HG03045 (cell line): ENCODE results near the gene NFASC.

ENCODE experiments used
- ATAC-seq: cut with Tn5 transposase; IDR thresholded peaks from one replicate; pipeline ENCODE4 v1.9.1; 2021; ENCODE audit warnings: mild to moderate bottlenecking, moderate library complexity; ENCODE audit not compliant: unreplicated experiment

Gene NFASC

GRCh38 chr1:204979306-204979705 is 108.6 kb downstream of the NFASC start:
- ATAC-seq = no peak

DNA sequence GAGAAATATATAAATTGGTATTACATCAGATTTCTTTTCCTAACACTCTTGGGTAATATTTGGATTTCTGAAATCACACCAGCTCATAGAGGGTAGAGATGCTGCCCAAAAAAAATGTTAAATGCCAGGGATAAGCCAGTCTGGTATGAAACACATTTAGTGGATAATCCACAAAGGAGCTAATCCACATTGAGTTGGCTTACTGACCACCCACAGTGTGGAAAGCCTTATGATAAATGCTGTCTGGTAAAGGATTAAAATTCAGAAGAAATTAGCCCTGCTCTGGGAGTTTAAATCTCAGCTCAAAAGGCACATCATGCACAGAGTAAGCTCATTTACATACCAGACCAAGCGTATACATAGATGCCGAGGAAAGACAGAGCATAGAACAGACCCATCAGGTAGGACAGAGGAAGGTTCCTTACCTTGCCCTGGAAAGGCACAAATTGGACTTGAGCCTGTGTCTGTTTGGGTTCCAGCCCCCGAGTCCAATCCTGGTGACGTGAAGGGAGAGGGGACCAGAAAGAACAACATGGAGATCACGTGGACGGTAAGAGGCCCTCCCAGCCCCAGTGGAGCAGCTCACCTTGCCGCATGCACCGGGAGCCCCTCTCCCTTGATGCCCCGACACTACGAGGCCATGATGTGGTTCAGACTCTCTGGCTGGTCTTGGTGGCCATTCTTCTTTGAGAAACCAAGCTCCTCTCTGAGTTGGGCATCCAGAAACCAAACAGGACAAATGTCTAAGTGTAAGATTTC is 109.4 kb downstream of the NFASC start:
- ATAC-seq = no peak

DNA sequence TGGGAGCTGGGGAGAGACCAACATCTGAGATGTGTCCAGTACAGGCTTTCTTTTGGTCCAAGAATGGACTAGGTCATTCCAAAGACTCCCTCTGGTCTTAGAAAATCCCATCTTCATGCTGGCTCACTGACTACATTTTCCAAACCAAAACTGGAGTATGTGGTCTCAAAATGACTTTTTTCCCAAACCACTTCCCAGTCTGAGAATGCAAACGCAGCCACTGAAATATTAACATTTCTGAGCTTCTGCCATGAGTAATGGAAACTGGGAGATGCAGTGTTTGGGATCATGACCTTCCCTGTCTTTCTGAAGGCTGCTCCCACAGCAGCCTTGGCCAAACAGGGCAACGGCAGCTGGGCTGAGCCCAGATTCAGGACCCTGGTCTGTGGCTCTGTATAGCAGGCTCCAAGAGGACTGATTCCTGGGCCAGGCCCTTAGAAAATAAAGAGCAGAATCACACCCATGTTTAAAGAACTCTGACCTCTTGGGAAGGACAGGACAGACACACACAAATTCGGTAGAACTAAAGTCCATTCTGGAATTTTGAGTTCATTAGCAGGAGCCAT is 110.3 kb downstream of the NFASC start:
- ATAC-seq = no peak

DNA sequence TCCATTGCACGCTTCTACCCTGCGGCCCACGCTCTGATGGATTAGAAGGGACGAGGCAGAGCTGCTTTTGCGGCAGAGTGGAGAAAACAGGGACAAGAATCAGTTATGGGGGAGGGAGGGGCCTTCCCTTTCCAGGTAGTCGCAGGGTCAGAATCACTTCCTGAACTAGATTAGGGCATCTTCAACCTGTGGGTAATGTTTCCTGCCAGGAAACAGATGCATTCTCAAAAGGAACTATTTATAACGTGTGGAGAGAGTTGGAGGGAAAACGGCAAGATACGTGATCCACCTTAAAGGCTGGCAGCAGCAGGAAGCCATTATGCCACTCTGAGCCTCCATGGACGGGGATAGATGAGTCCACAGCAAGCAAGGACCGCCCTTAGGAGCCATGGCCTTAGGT is 112.5 kb downstream of the NFASC start:
- no peak for ATAC-seq

GRCh38 chr1:204983881-204984280 is 113.2 kb downstream of the NFASC start:
- no peak for ATAC-seq

GRCh38 chr1:204984499-204984898 is 113.8 kb downstream of the NFASC start:
- ATAC-seq = no peak

DNA sequence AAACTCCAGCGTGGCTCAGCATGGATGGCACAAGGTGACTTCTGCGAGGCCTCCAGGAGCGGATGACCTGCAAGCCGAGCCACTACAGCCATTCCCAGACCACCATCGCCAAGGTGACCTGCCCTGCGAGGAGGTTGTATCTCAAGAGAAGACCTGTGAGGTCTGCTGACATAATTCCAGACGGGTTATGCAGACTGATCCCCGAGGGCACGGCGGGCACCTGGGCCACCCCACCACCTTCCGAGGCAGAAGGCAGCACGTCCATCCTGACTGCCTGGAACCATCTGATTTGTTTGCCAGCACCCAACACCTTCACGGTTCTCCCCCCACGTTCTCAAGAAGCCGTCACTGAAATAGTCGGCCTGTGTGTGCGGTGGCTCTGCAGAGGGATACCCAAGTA is 115.5 kb downstream of the NFASC start:
- no peak for ATAC-seq

- ATAC-seq = no peak
Measured at GRCh38 chr1:204987689-204988088, 117.0 kb downstream of the NFASC start.

- ATAC-seq = no peak
Measured at GRCh38 chr1:204988196-204988595, 117.5 kb downstream of the NFASC start.

- no peak for ATAC-seq
Measured at GRCh38 chr1:204989266-204990058, 118.8 kb downstream of the NFASC start.

- no peak for ATAC-seq
Measured at GRCh38 chr1:204990059-204990664, 119.5 kb downstream of the NFASC start.

DNA sequence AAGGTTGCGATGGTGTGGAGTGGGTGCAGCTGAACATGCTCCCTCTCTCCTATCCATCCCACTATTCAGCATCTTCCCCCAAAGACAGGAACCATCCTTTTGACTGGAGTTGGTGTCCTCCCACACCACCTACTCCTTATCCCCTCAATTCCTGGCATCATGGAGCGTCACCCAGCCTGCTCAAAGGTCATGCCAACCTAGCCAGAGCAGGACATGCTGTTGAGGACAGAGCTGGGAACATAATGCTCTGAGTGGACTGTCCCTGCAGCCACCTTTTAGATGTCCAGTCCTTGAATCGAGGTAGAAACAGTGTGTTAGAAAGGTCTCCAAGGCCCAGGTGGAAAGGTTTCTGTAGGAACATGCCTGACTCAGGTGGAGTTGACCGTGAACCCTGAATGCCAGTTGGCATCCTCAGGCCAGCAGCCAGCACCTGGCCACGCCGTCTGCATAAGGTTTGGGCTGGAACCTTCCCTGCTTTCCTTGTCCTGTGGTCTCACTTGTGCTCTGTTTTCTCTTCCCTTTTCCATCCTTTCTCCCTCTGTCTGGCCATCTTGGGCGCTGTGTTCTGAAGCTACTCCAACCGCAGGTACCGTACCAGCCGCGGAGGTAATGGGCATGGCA is 120.2 kb downstream of the NFASC start:
- no peak for ATAC-seq

DNA sequence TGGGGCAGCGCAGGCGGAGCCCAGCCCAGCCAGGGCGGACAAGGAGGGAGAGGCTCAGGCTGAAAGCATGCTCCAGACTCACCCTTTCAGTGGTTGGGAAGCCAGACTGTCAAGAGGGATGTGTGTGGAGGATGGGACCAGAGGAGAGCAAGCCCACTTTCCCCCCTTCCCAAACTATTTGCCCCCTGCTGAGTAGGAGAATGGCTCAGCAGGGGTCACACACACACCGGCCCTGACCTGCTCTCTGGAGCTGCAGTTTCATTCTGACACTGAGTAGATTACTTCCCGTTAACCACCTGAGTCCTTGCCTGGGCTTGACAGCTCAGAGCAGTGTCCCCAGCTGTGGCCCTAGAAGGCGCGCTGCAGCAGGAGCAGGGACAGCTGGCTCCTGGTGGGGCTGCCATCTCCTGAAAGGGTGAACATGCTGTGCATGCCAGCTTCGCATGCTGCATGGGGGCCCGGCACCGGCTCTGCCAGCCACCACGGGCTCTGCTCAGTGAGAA is 120.7 kb downstream of the NFASC start:
- no peak for ATAC-seq

DNA sequence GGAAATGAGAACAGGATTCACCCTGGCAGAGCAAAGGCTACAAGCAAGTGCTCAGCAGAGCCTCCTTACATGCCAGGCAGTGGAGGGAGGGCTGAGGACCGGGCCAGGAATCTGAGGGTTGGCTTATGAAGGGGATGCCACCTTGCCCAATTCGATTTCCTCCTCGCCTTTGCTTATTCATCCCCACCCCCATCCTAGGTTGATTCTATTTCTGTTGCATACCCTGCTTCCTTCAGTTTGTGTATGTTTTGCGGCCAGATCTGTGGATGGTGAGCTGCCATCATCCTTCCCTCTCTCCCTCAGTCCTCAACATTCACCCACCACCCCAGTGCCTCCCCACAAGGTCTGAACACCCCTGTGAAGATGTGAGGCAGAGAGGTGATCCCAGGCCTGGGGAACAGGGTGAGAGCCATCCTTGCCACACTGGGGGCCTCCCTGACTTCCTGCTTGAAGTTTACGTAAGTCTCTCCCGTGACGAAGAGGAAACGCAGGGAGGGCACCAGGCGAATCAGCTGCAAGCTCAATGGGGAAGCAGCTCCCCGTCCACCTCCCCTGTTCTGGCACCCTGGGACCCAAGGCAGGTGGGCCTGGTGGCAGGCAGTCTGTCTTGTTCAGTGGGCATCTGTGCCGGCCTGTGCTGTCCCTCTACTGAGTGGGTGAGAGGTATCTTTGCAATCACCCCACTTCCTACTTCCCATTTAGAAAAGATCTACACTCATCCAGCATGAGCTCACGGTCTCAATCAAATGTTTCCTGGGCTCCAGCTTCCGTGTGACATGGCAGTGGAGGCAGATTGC is 121.7 kb downstream of the NFASC start:
- ATAC-seq = no peak

- no peak for ATAC-seq
Measured at GRCh38 chr1:204992998-204993314, 122.3 kb downstream of the NFASC start.

GRCh38 chr1:204994086-204994862 is 123.6 kb downstream of the NFASC start:
- no peak for ATAC-seq

DNA sequence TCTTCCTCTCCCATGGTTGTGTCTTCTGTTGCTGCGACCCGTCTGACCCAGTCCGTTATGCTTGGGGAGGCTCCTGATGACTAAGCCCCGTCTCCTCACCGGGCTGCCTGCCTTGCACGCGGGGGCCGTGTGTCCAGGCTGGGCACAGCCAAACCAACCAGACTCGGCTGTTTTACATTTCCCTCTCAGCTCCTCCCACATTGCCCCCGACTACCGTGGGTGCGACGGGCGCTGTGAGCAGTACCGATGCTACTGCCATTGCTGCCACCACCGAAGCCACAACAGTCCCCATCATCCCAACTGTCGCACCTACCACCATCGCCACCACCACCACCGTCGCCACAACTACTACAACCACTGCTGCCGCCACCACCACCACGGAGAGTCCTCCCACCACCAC is 126.3 kb downstream of the NFASC start:
- no peak for ATAC-seq

GRCh38 chr1:204997591-204998355 is 127.1 kb downstream of the NFASC start:
- ATAC-seq = no peak

GRCh38 chr1:205001162-205001561 is 130.5 kb downstream of the NFASC start:
- ATAC-seq = no peak
